Activated CD4-positive, alpha-beta T cell treated with anti-CD3 and anti-CD28 coated beads, Interleukin-2, amount 50 U/mL, for 24 hours (primary cell): ENCODE measurements around the gene SYT17.

Source experiments
- DNase-seq, 2 donors: peaks; one replicate each; pipeline ENCODE4 v3.0.0-alpha.2; 2020; ENCODE audit warnings: low read depth in 1 of 2, low spot score in 1 of 2

SYT17 gene

GRCh38 chr16:19252904-19253303 lies 84.9 kb downstream of the SYT17 start:
- DNase-seq: no peak

- no peak for DNase-seq
Measured at GRCh38 chr16:19254611-19255010, 86.6 kb downstream of the SYT17 start.

- DNase-seq: no peak
Measured at GRCh38 chr16:19264123-19264673, 96.2 kb downstream of the SYT17 start.

- DNase-seq: no peak
Measured at GRCh38 chr16:19265380-19265930, 97.4 kb downstream of the SYT17 start.

GRCh38 chr16:19266774-19267173 lies 98.7 kb downstream of the SYT17 start:
- DNase-seq: no peak

GRCh38 chr16:19269098-19269497 lies 101.1 kb downstream of the SYT17 start:
- DNase-seq: no peak

GRCh38 chr16:19274165-19274797 lies 106.2 kb downstream of the SYT17 start:
- no peak for DNase-seq

GRCh38 chr16:19278403-19278802 lies 110.4 kb downstream of the SYT17 start:
- no peak for DNase-seq

- no peak for DNase-seq
Measured at GRCh38 chr16:19281246-19281645, 113.2 kb downstream of the SYT17 start.

- DNase-seq: no peak
Measured at GRCh38 chr16:19282101-19282500, 114.1 kb downstream of the SYT17 start.

- DNase-seq: no peak
Measured at GRCh38 chr16:19283637-19284036, 115.6 kb downstream of the SYT17 start.

- no peak for DNase-seq
Measured at GRCh38 chr16:19284207-19284606, 116.2 kb downstream of the SYT17 start.

GRCh38 chr16:19285431-19285830 lies 117.4 kb downstream of the SYT17 start, which contains the start of gene CLEC19A:
TSS of gene CLEC19A (plus strand) at chr16:19285731. CDS start at chr16:19285852, 121 bp downstream.
- DNase-seq: no peak

- no peak for DNase-seq
Measured at GRCh38 chr16:19286827-19287226, 118.8 kb downstream of the SYT17 start.

GRCh38 chr16:19287241-19287640 lies 119.2 kb downstream of the SYT17 start:
- no peak for DNase-seq

GRCh38 chr16:19288872-19289799 lies 121.1 kb downstream of the SYT17 start:
- no peak for DNase-seq

- DNase-seq: no peak
Measured at GRCh38 chr16:19289811-19290485, 121.9 kb downstream of the SYT17 start.

GRCh38 chr16:19290860-19291259 lies 122.8 kb downstream of the SYT17 start:
- no peak for DNase-seq

GRCh38 chr16:19291475-19291874 lies 123.4 kb downstream of the SYT17 start:
- DNase-seq: no peak

GRCh38 chr16:19292186-19292585 lies 124.1 kb downstream of the SYT17 start:
- DNase-seq: no peak

- peak in 1 of 2 donors; percentile 21 for DNase-seq
Measured at GRCh38 chr16:19294156-19294649, 126.2 kb downstream of the SYT17 start.
